ENCODE data around the gene KDM2B.

DNA sequence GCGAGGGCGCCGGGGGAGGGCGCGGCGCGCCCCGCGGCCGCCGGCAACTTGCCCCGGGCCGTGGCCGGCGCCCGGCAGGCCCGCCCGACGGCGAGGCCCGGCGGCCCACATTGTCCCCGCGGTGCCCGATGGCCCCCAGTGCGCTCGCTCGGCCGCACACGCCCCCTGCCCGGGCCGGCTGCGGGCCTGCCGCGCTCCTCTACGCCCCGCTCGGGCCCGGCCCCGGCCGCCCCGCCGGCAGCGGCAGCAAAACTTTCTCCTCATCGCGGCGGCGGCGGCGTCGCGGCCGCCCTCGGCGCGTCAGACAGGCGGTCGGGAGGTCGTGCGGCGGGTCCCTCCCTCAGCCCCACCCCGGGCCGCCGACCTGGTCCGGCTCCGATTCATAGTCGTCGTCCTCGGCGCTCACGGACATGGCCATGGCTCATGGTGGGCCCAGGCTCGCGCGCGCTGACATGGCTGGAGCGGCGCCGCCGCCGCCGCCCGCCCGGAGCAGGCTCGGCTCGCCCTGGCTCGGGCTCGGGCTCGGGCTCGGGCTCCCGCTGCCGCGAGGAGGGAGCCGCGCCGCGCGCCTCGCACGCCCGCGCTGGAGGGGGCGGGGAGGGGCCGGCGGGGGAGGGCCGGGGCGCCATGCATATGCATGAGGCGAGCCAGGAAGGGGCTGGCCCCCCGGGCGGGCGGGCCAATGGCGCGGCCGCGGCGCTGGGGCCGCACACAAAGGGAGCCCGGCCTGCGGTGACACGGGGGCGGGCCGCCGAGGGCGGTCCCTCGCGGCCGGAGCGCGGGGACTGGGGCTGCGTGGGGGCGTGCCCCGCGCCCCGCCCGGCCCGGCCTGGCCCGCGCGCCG is 113.8 kb downstream of the KDM2B start:
- TF ChIP-seq POLR2AphosphoS5 (IDR thresholded peaks at IDR 0.05): peak; percentile 32
- TF ChIP-seq EP300 (conservative IDR thresholded peaks at IDR 0.05; ENCODE audit: poor library complexity, severe bottlenecking): no peak
- TF ChIP-seq, protein P1, sequence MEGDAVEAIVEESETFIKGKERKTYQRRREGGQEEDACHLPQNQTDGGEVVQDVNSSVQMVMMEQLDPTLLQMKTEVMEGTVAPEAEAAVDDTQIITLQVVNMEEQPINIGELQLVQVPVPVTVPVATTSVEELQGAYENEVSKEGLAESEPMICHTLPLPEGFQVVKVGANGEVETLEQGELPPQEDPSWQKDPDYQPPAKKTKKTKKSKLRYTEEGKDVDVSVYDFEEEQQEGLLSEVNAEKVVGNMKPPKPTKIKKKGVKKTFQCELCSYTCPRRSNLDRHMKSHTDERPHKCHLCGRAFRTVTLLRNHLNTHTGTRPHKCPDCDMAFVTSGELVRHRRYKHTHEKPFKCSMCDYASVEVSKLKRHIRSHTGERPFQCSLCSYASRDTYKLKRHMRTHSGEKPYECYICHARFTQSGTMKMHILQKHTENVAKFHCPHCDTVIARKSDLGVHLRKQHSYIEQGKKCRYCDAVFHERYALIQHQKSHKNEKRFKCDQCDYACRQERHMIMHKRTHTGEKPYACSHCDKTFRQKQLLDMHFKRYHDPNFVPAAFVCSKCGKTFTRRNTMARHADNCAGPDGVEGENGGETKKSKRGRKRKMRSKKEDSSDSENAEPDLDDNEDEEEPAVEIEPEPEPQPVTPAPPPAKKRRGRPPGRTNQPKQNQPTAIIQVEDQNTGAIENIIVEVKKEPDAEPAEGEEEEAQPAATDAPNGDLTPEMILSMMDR (IDR thresholded peaks at IDR 0.05; ENCODE audit: poor library complexity, severe bottlenecking): no peak
- TF ChIP-seq, protein P2, sequence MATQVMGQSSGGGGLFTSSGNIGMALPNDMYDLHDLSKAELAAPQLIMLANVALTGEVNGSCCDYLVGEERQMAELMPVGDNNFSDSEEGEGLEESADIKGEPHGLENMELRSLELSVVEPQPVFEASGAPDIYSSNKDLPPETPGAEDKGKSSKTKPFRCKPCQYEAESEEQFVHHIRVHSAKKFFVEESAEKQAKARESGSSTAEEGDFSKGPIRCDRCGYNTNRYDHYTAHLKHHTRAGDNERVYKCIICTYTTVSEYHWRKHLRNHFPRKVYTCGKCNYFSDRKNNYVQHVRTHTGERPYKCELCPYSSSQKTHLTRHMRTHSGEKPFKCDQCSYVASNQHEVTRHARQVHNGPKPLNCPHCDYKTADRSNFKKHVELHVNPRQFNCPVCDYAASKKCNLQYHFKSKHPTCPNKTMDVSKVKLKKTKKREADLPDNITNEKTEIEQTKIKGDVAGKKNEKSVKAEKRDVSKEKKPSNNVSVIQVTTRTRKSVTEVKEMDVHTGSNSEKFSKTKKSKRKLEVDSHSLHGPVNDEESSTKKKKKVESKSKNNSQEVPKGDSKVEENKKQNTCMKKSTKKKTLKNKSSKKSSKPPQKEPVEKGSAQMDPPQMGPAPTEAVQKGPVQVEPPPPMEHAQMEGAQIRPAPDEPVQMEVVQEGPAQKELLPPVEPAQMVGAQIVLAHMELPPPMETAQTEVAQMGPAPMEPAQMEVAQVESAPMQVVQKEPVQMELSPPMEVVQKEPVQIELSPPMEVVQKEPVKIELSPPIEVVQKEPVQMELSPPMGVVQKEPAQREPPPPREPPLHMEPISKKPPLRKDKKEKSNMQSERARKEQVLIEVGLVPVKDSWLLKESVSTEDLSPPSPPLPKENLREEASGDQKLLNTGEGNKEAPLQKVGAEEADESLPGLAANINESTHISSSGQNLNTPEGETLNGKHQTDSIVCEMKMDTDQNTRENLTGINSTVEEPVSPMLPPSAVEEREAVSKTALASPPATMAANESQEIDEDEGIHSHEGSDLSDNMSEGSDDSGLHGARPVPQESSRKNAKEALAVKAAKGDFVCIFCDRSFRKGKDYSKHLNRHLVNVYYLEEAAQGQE (IDR thresholded peaks at IDR 0.05; ENCODE audit: borderline replicate concordance): no peak
- TF ChIP-seq EZH2 (IDR thresholded peaks at IDR 0.05; ENCODE audit: borderline replicate concordance, insufficient read depth, low read length, poor library complexity, severe bottlenecking): no peak
